ENCODE data around the gene NTN1. TPM values are rescaled to one million over a fixed set of nuclear protein-coding genes. Genes with fewer than 3 reads are reported as not detected.

Gene NTN1
- total and polyA plus RNA-seq, 2 of the 4 experiments (the other 2 are of a cell fraction), result under 0.01 to 0.07 TPM

GRCh38 chr17:9170336-9170735 is 149.0 kb downstream of the NTN1 start:
- dilution Hi-C loops (cut with HindIII; ENCODE audit: low sequenced_read_pairs, unreplicated experiment), result no loop called here
- H3K23ac ChIP-seq (ENCODE audit: low read depth, low read length), result no peak overlapping the region
- no peak overlapping the region for H2AK5ac ChIP-seq (ENCODE audit: low read depth, low read length)
- no peak overlapping the region for H3K4me3 ChIP-seq (ENCODE audit: insufficient read depth, low read depth, low read length)
- no peak overlapping the region for H2AK9ac ChIP-seq (replicated peaks; ENCODE audit: low read depth, low read length, poor library complexity)
- no peak overlapping the region for H2BK20ac ChIP-seq (ENCODE audit: low read depth, low read length)
- H3K4me2 ChIP-seq (ENCODE audit: low read depth, low read length), result no peak overlapping the region
- no peak overlapping the region for H4K91ac ChIP-seq (ENCODE audit: insufficient read depth, low read depth, low read length)
- no peak overlapping the region for H2BK5ac ChIP-seq (ENCODE audit: low read depth, low read length, poor library complexity, severe bottlenecking)
- no peaks in the 10 kb centered on the region; the same call in 1 of the 2 replicates for H3K27me3 ChIP-seq (ENCODE audit: control insufficient read depth, insufficient read depth, low read length)
- H3K79me1 ChIP-seq (ENCODE audit: low read depth in 1 of 2, low read length in 2 of 2), result no peaks in the 10 kb centered on the region
- in situ Hi-C loops (cut with MboI; ENCODE audit: low sequenced_read_pairs), result no loop called here
- H4K20me1 ChIP-seq (ENCODE audit: insufficient read depth, low read length), result no peaks in the 10 kb centered on the region
- H3K14ac ChIP-seq (replicated peaks; ENCODE audit: low read depth, low read length), result no peak overlapping the region
- no peak overlapping the region for H3K18ac ChIP-seq (ENCODE audit: low read depth, low read length)
- no CpG with 5 or more reads among the region's 4 CpGs for WGBS, 2 experiments (ENCODE audit: extremely low coverage in 2 of 2, insufficient read length in 1 of 2)
- no peaks in the 10 kb centered on the region for H3K9me1 ChIP-seq (ENCODE audit: insufficient read depth, low read length)
- TF ChIP-seq RAD21 (IDR thresholded peaks at IDR 0.05; ENCODE audit: low read length), result no peak
- TF ChIP-seq RFX5 (IDR thresholded peaks at IDR 0.05; ENCODE audit: low read depth, low read length), result no peak
- no peak for TF ChIP-seq MXI1 (IDR thresholded peaks at IDR 0.05; ENCODE audit: borderline replicate concordance, low read depth, low read length)
- TF ChIP-seq CEBPB (IDR thresholded peaks at IDR 0.05; ENCODE audit: low read depth, low read length), result no peak
- TF ChIP-seq CTCF (conservative IDR thresholded peaks at IDR 0.05; ENCODE audit: low read depth, low read length), result no peak
- no peak for TF ChIP-seq USF2 (IDR thresholded peaks at IDR 0.05; ENCODE audit: low read depth, low read length)
- no peak for TF ChIP-seq NFE2L2 (IDR thresholded peaks at IDR 0.05; ENCODE audit: low read depth, low read length)
- H2AFZ ChIP-seq (replicated peaks; ENCODE audit: low read length, poor library complexity), result no peak overlapping the region
- H2BK120ac ChIP-seq (ENCODE audit: low read depth, low read length), result no peak overlapping the region
- H3K36me3 ChIP-seq (ENCODE audit: control insufficient read depth, insufficient read depth, low read length), result no peaks in the 10 kb centered on the region
- ATAC-seq (ENCODE audit: low read depth), result no peak
- no peak overlapping the region for H3K56ac ChIP-seq (ENCODE audit: extremely low read depth, insufficient read depth, low read length)
- H3K27ac ChIP-seq (ENCODE audit: insufficient read depth, low read length), result no peak overlapping the region
- no peak overlapping the region for H2BK15ac ChIP-seq (ENCODE audit: low read depth, low read length)
- H3K4me1 ChIP-seq (ENCODE audit: control insufficient read depth, insufficient read depth, low read length), result no peaks in the 10 kb centered on the region
- no peak overlapping the region for H3K4ac ChIP-seq (ENCODE audit: low read depth, low read length)
- intact Hi-C loops (cut with micrococcal nuclease), result no loop called here
- no peak overlapping the region for H3K9ac ChIP-seq (ENCODE audit: low read depth, low read length)
- peaks cover 9% of the 10 kb centered on the region for H3K9me3 ChIP-seq (ENCODE audit: control insufficient read depth, insufficient read depth, low read length)
- H4K8ac ChIP-seq (ENCODE audit: low read depth in 2 of 2, low read length in 2 of 2), result no peak overlapping the region
- no peak for DNase-seq
- BruUV-seq (replicated peaks), result no TSS peak
- no peak overlapping the region for H4K5ac ChIP-seq (ENCODE audit: low read depth, low read length)
- ChIA-PET CTCF (no interaction called here), POLR2A (ENCODE audit: unreplicated experiment) (no interaction called here)
